ENCODE measurements around the gene PIK3R1.

DNA sequence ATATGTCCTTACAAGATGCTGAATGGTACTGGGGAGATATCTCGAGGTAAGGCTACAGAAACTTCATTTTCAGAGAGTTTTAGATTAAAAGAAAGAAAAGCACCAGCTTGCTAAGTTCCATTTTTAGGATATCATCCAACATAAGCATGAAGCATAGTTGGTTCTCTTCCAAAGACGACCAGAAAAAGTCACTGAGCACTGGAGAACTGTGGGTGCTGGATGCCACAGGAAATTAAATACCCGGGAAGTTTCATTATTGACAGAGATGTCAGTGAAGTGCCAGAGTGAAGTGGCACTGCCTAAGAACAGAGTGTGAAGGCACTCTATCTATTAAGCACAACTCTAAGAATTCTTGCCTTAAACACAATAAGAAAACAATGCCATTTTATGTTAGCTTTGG lies 76.8 kb downstream of the PIK3R1 start:
- TF ChIP-seq CTCF (IDR thresholded peaks at IDR 0.05) (no peak), POLR2A (IDR thresholded peaks at IDR 0.05) (no peak), POLR2AphosphoS5 (IDR thresholded peaks at IDR 0.05) (no peak)
